HG03066 (cell line): ENCODE measurements around the gene FAM216B.
"Not testable (repeated sequence)": the region's sequence is repeated elsewhere in the genome, so short reads cannot be mapped to it uniquely, and the experiment has no call there.

Experiments used
- ATAC-seq: cut with Tn5 transposase; IDR thresholded peaks from one replicate; pipeline ENCODE4 v1.9.1; 2021; ENCODE audit warnings: low read depth; ENCODE audit not compliant: unreplicated experiment

The FAM216B gene

DNA sequence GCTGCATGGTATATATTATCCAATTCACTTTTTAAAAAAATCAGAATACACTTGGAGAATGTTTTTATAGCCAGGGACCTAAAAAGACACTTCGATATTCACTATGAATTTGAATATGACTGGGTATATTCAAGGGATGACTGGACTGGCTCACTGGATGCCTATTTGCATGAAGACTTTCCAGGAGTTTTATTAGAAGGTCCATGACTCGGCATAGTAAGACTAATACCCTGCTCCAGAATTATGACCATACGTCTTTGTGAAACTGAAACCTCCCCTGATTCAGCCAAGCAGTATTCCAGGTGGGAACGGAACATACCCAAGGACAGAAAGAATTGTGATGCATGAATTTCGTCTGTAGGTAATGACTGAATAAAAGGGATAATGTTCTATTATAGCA is 3.9 kb upstream of the FAM216B start:
- ATAC-seq, result no peak

- no peak for ATAC-seq
These were observed 1.3 kb upstream of the FAM216B start for GRCh38 chr13:42780044-42780443.

DNA sequence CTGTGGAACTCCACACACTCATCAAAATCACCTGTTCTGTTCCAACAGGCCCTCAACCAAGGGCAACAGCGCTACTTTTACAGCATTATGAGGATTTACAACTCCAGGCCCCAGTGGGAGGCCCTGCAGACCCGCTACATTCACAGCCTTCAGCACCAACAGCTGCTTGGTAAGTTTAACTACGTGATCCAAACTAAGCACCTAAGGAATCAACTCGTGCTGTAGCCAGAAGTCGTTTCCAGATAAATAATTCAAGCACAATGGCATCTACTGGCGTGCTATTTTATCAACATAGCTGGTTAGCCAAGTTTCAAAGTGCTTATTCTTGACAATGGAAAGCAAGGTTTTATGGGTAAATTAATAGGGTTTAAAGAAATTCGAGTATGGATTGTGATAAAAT is 5.3 kb downstream of the FAM216B start:
- no peak for ATAC-seq

- no peak for ATAC-seq
These were observed 7.2 kb downstream of the FAM216B start for GRCh38 chr13:42788601-42789000.

GRCh38 chr13:42792154-42792553 is 10.8 kb downstream of the FAM216B start:
- no peak for ATAC-seq

- no peak for ATAC-seq
These were observed 13.3 kb downstream of the FAM216B start for GRCh38 chr13:42794577-42795275.

DNA sequence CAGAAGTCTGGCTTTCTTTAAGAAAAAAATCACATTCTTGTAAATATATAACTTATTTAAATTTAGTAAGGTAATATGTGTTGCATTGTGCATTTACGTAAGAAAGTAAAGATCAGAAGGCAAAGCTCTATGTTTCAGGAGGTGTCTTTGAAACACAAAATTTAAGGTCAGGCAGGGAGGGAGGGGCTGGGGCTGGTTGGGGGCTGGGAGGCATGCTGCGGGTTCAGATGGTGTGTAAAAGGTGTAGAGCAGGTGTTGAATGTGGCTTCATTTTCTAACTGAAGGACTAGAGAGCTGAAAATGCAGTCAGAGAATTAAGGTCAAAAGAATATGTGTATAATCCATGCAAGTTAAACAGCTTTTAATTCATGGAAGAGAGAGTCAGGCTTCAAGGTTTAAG is 14.3 kb downstream of the FAM216B start:
- no peak for ATAC-seq

DNA sequence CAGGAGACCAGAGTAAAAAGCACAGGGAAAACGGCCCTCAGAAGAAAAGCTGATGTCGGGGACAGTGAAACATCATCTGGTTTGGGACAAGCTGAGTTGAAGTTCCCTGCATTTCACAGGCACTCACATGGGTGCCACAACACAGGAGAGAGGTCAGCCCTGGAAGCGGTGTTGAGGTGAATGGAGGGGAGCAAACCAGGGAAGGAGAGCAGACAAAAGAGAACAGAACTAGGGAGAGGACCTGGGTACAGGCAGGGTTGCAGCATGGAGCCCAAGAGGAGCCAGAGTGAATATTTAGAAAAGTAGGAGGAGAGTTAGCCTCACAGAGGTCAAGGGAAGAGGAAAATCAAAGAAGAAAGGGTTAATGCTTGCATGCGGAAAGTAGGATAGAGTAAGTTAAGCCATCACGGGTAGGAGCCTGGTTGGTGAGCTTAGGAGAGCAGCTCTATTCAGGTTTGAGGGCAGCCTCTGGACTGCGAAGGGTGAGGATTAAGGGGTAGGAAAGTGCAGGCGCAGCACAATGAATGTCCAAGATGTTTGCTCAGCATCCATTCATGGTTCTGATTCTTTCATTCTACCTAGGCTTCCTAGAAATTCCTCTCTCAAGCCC is 15.5 kb downstream of the FAM216B start:
- no peak for ATAC-seq

- no peak for ATAC-seq
These were observed 16.7 kb downstream of the FAM216B start for GRCh38 chr13:42798118-42798517.

DNA sequence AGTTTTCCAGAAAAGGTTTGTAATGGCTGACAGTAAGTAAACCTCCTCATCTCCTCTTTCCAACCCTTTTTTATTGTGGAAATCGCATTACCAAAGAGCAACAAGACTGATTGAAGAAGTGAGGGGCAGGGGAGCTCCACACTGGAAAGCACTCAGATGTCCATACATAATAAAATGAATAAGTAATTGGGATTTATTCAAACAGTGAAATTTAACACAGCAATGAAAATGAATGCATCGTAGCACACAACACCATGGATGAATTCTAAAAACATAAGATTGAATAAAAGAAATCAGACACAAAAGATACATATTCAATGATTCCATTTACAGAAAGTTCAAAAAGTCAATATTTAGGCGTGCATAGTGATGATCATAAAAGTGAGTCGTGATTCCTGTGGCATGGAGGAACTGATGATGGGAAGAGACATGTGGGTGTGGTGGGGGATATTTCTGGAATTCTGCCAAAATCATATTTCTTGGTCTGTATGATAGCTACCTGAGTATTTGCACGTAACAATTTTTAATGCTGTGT is 18.8 kb downstream of the FAM216B start:
- ATAC-seq, result no peak

- ATAC-seq, result peak; percentile 30
These were observed 22.3 kb downstream of the FAM216B start for GRCh38 chr13:42803563-42804204.

GRCh38 chr13:42804244-42804874 is 23.0 kb downstream of the FAM216B start:
- peak; percentile 70 for ATAC-seq

GRCh38 chr13:42807241-42807640 is 25.9 kb downstream of the FAM216B start:
- no peak for ATAC-seq

- ATAC-seq, result no peak
These were observed 26.5 kb downstream of the FAM216B start for GRCh38 chr13:42807866-42808265.

GRCh38 chr13:42808341-42808940 is 27.1 kb downstream of the FAM216B start:
- no peak for ATAC-seq

DNA sequence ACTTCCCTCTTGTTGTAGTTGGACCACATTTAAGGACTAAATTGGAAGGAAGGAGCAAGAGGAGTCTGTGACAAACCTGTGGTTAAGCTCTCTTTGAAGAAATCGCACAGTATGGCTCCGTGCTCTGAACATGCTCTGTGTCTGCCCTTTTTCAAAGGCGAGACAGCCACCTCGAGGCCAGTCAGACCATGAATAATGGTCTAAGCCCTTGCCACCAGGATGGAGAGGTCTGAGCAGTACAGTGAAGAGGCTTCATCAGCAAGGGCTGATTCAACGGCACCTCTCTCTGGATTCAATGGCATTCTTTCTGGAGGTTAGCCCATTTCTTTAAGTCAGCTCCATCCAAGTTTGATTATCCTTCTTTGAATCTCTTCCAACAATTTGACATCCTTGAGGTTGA is 30.9 kb downstream of the FAM216B start:
- no peak for ATAC-seq

GRCh38 chr13:42814868-42815267 is 33.5 kb downstream of the FAM216B start:
- ATAC-seq, result no peak

DNA sequence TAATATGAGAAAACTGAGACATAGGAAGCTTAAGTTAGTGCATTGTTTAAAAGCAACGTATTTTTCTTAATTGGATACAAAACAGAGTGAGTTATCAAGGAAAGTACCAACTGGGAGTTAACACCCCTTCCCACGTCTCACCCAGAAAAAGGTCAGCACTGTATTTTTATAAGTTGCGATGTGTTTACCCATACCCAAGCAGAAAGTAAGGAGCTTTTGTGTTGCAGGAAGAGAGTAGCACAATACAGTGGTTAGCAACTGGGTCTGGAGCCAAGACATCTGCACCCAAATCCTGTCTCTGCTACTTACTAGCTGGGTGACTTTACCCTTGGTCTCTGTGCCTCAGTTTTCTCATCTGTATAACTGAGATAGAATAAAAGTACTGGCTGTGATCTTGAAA is 34.3 kb downstream of the FAM216B start:
- no peak for ATAC-seq

- ATAC-seq, result no peak
These were observed 35.2 kb downstream of the FAM216B start for GRCh38 chr13:42816538-42816937.

GRCh38 chr13:42819687-42820086 is 38.3 kb downstream of the FAM216B start:
- ATAC-seq, result not testable (repeated sequence)

- ATAC-seq, result no peak
These were observed 39.1 kb downstream of the FAM216B start for GRCh38 chr13:42820451-42820850.
